ENCODE data around the gene GALNT9.

Gene GALNT9

GRCh38 chr12:132325733-132326130 lies 3.7 kb downstream of the GALNT9 start:
- DNase-seq: no peak

GRCh38 chr12:132324841-132325732 lies 4.3 kb downstream of the GALNT9 start:
- DNase-seq: no peak

- DNase-seq: no peak
Observed at GRCh38 chr12:132324173-132324572, 5.2 kb downstream of the GALNT9 start.

GRCh38 chr12:132323171-132324010 lies 6.0 kb downstream of the GALNT9 start:
- DNase-seq: no peak

GRCh38 chr12:132322206-132323132 lies 6.9 kb downstream of the GALNT9 start:
- no peak for DNase-seq

GRCh38 chr12:132321321-132322118 lies 7.9 kb downstream of the GALNT9 start:
- no peak for DNase-seq

GRCh38 chr12:132320767-132321211 lies 8.6 kb downstream of the GALNT9 start:
- DNase-seq: no peak

- DNase-seq: no peak
Observed at GRCh38 chr12:132319991-132320570, 9.3 kb downstream of the GALNT9 start.

- DNase-seq: no peak
Observed at GRCh38 chr12:132319359-132319950, 9.9 kb downstream of the GALNT9 start.

GRCh38 chr12:132318618-132319033 lies 10.8 kb downstream of the GALNT9 start:
- DNase-seq: no peak

- DNase-seq: no peak
Observed at GRCh38 chr12:132318135-132318534, 11.3 kb downstream of the GALNT9 start.

- DNase-seq: no peak
Observed at GRCh38 chr12:132317233-132317938, 12.0 kb downstream of the GALNT9 start.

- DNase-seq: no peak
Observed at GRCh38 chr12:132316497-132317232, 12.7 kb downstream of the GALNT9 start.

GRCh38 chr12:132315951-132316350 lies 13.4 kb downstream of the GALNT9 start:
- DNase-seq: no peak

- no peak for DNase-seq
Observed at GRCh38 chr12:132315507-132315906, 13.9 kb downstream of the GALNT9 start.

GRCh38 chr12:132314516-132315233 lies 14.7 kb downstream of the GALNT9 start:
- no peak for DNase-seq

- DNase-seq: no peak
Observed at GRCh38 chr12:132314035-132314434, 15.4 kb downstream of the GALNT9 start.

GRCh38 chr12:132313182-132313581 lies 16.2 kb downstream of the GALNT9 start:
- DNase-seq: no peak

GRCh38 chr12:132312516-132312915 lies 16.9 kb downstream of the GALNT9 start:
- no peak for DNase-seq
